Gastroesophageal sphincter (tissue), 4 donors: ENCODE results near the gene CCDC88C. TPM values are rescaled to one million over a fixed set of nuclear protein-coding genes. Genes with fewer than 3 reads are reported as not detected.
A peak's percentile ranks its signal among the peaks of the same experiment; 100 is the strongest.

Experiments
- ATAC-seq: fragments of 150-250 bp; one replicate; pipeline ENCODE4 v1.9.1; 2016; ENCODE audit warnings: mild to moderate bottlenecking, moderate library complexity
- H3K27ac ChIP-seq, 4 donors: fragments of 200-600 bp; sonication (generic) in 3 of 4; 1 replicate in 3 of 4; 2 replicates in 1 of 4; pipeline ENCODE4 v1.5.1; 2016 to 2019
- H3K27me3 ChIP-seq: fragments of 200-600 bp; sonication (generic); one replicate; pipeline ENCODE4 v1.5.1; 2019
- H3K36me3 ChIP-seq, 2 donors: fragments of 200-600 bp; sonication (generic); one replicate each; pipeline ENCODE4 v1.5.1; 2019; ENCODE audit warnings: control low read depth in 1 of 2
- H3K4me1 ChIP-seq, 3 donors: fragments of 200-600 bp; sonication (generic); 1 replicate in 2 of 3; 2 replicates in 1 of 3; pipeline ENCODE4 v1.5.1; 2016 to 2019; ENCODE audit warnings: control low read depth in 2 of 3
- H3K4me3 ChIP-seq, 2 donors: fragments of 200-600 bp; sonication (generic); one replicate each; pipeline ENCODE4 v1.5.1; 2019; ENCODE audit warnings: mild to moderate bottlenecking in 1 of 2, moderate library complexity in 1 of 2
- H3K9me3 ChIP-seq, 3 donors: fragments of 200-600 bp; sonication (generic); one replicate each; pipeline ENCODE4 v1.5.1; 2017 to 2019; ENCODE audit warnings: control low read depth in 2 of 3
- EP300 ChIP-seq: sonication (generic); formaldehyde crosslinking; IDR thresholded peaks from one replicate; pipeline ENCODE4 v1.6.1; 2017; ENCODE audit warnings: antibody characterized with exemption, mild to moderate bottlenecking
- POLR2A ChIP-seq, 2 donors: fragments of 450-650 bp; IDR thresholded peaks; one replicate each; pipeline ENCODE4 v1.6.1; 2017; ENCODE audit warnings: antibody characterized with exemption in 2 of 2, mild to moderate bottlenecking in 2 of 2, moderate library complexity in 1 of 2
- POLR2AphosphoS5 ChIP-seq: sonication (generic); formaldehyde crosslinking; IDR thresholded peaks from one replicate; pipeline ENCODE4 v1.6.1; 2017; ENCODE audit warnings: antibody characterized with exemption
- WGBS, 2 donors: methylation state at CpG; one replicate each; pipeline ENCODE4 v1.1.5; 2018; ENCODE audit warnings: low coverage in 1 of 2; 5-methylcytosine and 5-hydroxymethylcytosine counted together
- total RNA-seq, 4 donors: library from RNA; depleted of rRNA; stranded (reverse); fragments of >200 nt; gene quantifications; one replicate each; pipeline ENCODE4 v1.1.0, GENCODE V29; 2016
- TF ChIP-seq, protein P1 (sequence below), 4 experiments: fragments of 200-600 bp in 2 of 4; fragments of 450-650 bp in 2 of 4; sonication (generic) in 1 of 4; IDR thresholded peaks; one replicate each; pipeline ENCODE4 v1.5.1; 2017 to 2019; ENCODE audit warnings: antibody characterized with exemption in 4 of 4, mild to moderate bottlenecking in 2 of 4, moderate library complexity in 2 of 4

CCDC88C gene
- total RNA-seq, 4 donors from 2014 or later = 2.0 to 10.1 (median 4.9) TPM

DNA sequence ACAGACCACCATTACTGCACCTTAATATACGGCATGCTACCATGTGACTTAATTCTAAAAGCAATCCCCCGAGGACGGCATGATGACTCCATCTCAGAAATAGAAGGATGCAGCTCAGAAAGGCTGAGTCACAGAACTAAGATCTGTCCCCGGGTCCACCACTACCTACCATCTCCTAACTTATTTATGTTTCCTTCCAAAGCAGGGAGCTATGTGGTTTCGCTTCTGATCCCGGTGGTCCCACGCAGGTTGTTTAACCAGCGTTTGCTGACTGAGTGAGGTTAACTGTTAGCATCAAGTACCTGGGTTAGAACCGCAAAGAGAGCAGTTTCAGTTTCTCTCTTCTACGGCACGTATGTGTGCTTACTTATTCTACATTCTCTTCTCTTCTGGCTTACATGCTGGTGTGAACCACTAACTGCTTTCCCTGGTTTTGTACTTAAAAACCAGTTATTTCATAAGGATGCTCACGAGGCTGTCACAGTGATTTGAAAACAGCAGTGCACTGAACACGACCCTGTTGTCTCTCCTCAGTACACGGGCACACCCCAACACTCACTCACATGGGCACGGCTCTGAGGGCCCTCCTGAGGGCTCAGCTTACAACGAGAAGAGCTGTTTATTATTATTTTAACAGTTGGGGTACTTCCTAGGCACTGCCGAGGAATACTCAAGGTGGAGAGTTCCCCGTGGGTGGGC lies 66.7 kb downstream of the CCDC88C start:
- Histone ChIP-seq H3K36me3 (no peaks in the 10 kb centered on the region), H3K27me3 (no peaks in the 10 kb centered on the region), H3K27ac (peak overlapping the region in 3 of 4 donors; percentile 51 to 64 (median 61)), H3K9me3 (no peaks in the 10 kb centered on the region), H3K4me3 (peak overlapping the region; percentile 6 to 32), H3K4me1 (peaks cover 0 to 30% (median 11%) of the 10 kb centered on the region in 3 donors)
- TF ChIP-seq, protein P1, sequence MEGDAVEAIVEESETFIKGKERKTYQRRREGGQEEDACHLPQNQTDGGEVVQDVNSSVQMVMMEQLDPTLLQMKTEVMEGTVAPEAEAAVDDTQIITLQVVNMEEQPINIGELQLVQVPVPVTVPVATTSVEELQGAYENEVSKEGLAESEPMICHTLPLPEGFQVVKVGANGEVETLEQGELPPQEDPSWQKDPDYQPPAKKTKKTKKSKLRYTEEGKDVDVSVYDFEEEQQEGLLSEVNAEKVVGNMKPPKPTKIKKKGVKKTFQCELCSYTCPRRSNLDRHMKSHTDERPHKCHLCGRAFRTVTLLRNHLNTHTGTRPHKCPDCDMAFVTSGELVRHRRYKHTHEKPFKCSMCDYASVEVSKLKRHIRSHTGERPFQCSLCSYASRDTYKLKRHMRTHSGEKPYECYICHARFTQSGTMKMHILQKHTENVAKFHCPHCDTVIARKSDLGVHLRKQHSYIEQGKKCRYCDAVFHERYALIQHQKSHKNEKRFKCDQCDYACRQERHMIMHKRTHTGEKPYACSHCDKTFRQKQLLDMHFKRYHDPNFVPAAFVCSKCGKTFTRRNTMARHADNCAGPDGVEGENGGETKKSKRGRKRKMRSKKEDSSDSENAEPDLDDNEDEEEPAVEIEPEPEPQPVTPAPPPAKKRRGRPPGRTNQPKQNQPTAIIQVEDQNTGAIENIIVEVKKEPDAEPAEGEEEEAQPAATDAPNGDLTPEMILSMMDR (IDR thresholded peaks at IDR 0.05) = no peak
- TF ChIP-seq POLR2AphosphoS5 (no peak), POLR2A (IDR thresholded peaks at IDR 0.05) (no peak), EP300 (no peak)
- WGBS, 2 donors = 59 to 60% methylated on average over 1 to 15 of the region's 18 CpGs
- ATAC-seq = no peak

DNA sequence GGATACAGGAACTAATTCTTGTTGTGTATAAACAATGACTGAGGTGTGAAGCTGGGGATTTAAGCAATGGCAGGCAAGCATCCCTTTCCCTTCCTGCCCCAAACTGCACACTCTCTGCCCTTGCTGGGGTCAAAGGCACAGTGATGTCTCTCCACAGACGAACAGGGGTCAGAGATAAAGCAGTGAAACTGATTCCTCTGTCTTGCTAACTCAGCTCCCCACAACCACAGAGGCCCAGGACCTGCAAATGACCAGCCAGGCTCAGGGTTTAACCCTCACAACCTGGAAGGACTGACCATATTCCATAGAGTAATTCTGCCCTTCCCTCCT lies 67.2 kb downstream of the CCDC88C start:
- no peaks in the 10 kb centered on the region for H3K9me3 ChIP-seq
- H3K27ac ChIP-seq = peak overlapping the region in 3 of 4 donors; percentile 51 to 64 (median 61)
- TF ChIP-seq EP300 (no peak), POLR2A (IDR thresholded peaks at IDR 0.05) (no peak), POLR2AphosphoS5 (no peak)
- TF ChIP-seq, protein P1 (IDR thresholded peaks at IDR 0.05) = no peak
- H3K36me3 ChIP-seq = no peaks in the 10 kb centered on the region
- peak overlapping the region in 1 of 2 donors; percentile 32 for H3K4me3 ChIP-seq
- H3K4me1 ChIP-seq = peaks cover 0 to 30% (median 11%) of the 10 kb centered on the region in 3 donors
- ATAC-seq = no peak
- WGBS, 2 donors = 80 to 91% methylated on average over 1 of the region's 1 CpG
- H3K27me3 ChIP-seq = no peaks in the 10 kb centered on the region

DNA sequence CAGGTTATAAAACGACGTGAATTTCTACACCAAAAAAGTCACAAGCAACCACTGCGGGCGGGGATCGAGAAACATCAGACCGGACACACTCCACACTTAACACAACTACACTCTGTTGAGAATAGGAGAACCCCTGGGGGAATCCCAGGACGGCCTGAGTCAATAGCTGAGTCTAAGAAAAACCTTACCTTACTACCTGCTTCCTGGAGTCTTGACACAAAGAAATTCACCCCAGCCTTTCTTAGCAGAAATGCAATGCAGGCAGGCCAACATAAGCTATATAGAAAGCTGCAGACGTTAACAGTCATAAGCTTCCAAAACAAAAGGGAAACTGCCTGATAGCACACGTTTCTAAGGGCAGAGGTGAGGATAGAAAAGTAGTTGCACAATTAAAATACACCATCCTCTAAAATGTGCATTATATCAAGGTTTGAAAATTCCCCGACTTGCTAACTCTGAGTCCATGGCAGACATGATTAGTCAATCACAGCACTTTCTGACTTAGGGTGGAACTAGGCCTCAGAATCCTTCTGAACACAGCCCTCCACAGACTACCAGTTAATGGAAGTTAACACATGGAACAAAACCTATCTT lies 68.0 kb downstream of the CCDC88C start:
- no peak for ATAC-seq
- TF ChIP-seq POLR2A (IDR thresholded peaks at IDR 0.05) (no peak), POLR2AphosphoS5 (no peak), EP300 (no peak)
- TF ChIP-seq, protein P1 (IDR thresholded peaks at IDR 0.05) = no peak
- no peaks in the 10 kb centered on the region for H3K9me3 ChIP-seq
- H3K27ac ChIP-seq = peak overlapping the region in 1 of 4 donors; percentile 35
- 77 to 84% methylated on average over 7 to 10 of the region's 10 CpGs for WGBS, 2 donors
- H3K36me3 ChIP-seq = no peaks in the 10 kb centered on the region
- peaks cover 0 to 30% (median 11%) of the 10 kb centered on the region in 3 donors for H3K4me1 ChIP-seq
- no peaks in the 10 kb centered on the region for H3K27me3 ChIP-seq
- no peak overlapping the region for H3K4me3 ChIP-seq

DNA sequence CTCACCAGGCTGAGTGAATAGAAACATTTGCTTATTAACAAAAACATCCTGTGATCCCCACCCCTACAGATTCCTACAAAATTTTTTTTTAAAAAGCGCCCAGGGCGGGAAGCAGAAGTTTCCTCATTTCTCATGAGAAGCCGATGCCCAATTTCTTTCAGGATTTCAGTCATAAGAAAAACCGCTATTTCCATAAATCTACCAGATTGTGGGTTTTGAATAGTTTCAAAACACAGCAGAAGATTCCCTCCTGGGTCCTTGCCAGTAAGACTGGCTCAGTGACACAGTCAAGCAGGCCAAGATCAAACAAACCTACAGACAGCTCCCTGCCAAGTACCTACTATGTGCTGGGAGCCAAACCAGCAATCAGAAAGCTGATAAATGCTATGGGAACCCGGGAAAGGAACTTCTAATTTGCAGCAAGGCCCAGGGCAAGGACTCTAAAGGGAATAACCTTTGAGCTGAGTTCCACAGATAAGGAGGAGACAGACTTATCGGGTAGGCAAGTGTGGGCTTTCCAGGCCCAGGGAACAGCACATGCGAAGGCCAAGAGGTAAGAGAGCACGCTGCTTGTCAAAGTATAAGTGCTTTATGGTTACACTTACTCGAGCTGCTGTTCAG lies 68.7 kb downstream of the CCDC88C start:
- H3K36me3 ChIP-seq = no peaks in the 10 kb centered on the region
- H3K27me3 ChIP-seq = no peaks in the 10 kb centered on the region
- H3K27ac ChIP-seq = peak overlapping the region in 1 of 4 donors; percentile 35
- TF ChIP-seq POLR2A (IDR thresholded peaks at IDR 0.05) = no peak
- no peak for TF ChIP-seq EP300
- TF ChIP-seq, protein P1 (IDR thresholded peaks at IDR 0.05) = no peak
- TF ChIP-seq POLR2AphosphoS5 = no peak
- ATAC-seq = no peak
- H3K4me3 ChIP-seq = no peak overlapping the region
- H3K4me1 ChIP-seq = peaks cover 0 to 30% (median 11%) of the 10 kb centered on the region in 3 donors
- no peaks in the 10 kb centered on the region for H3K9me3 ChIP-seq
- 52 to 75% methylated on average over 6 to 9 of the region's 9 CpGs for WGBS, 2 donors

DNA sequence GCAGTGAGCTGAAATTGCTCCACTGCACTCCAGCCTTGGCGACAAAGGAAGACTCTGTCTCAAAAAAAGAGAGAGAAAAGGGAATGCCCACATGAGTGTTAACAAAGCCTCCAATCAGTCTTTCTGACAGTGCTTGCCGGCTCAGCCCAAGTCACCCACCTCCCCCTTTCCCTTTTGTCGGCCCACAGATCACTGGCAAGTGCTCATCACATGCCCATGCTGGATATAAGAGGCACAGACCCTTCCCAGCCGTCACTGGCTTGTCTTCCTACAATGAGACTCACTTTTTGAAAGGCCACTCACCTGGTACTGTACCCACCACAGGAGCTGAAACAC lies 70.8 kb downstream of the CCDC88C start:
- peaks cover 0 to 13% (median 2%) of the 10 kb centered on the region in 3 donors for H3K4me1 ChIP-seq
- H3K4me3 ChIP-seq = no peak overlapping the region
- 67 to 68% methylated on average over 3 to 4 of the region's 4 CpGs for WGBS, 2 donors
- ATAC-seq = no peak
- no peaks in the 10 kb centered on the region for H3K9me3 ChIP-seq
- no peak overlapping the region for H3K27ac ChIP-seq
- TF ChIP-seq, protein P1 (IDR thresholded peaks at IDR 0.05) = no peak
- no peak for TF ChIP-seq POLR2AphosphoS5
- TF ChIP-seq EP300 = no peak
- no peak for TF ChIP-seq POLR2A (IDR thresholded peaks at IDR 0.05)
- H3K27me3 ChIP-seq = no peaks in the 10 kb centered on the region
- H3K36me3 ChIP-seq = no peaks in the 10 kb centered on the region
